ENCODE measurements around the gene ZFP69B. TPM values are rescaled to one million over a fixed set of nuclear protein-coding genes. Genes with fewer than 3 reads are reported as not detected.

The ZFP69B gene
- total RNA-seq, 5 donors from 2014 or later (not counting 1 experiment from before 2014, with no cell fraction given), result 3.1 to 12.5 (median 7.5) TPM

- CTCF ChIA-PET, result interaction anchor here in 1 of 2 donors (0.7 to 2.0 kb wide), 3 partner anchors 12 to 82 kb away, joined by 3 to 8 read pairs (median 5); partner anchors contain the start of gene EXO5
- peaks cover 21 to 25% (median 24%) of the 10 kb centered on the region in 3 donors for H3K4me1 Mint-ChIP-seq
- H3K4me1 ChIP-seq (ENCODE audit: control insufficient read depth in 1 of 2, extremely low read depth in 1 of 2, insufficient read depth in 2 of 2, low read length in 2 of 2), result peaks cover 7 to 18% of the 10 kb centered on the region in 2 experiments
- H3K27me3 Mint-ChIP-seq, result no peaks in the 10 kb centered on the region
- H3K9me3 Mint-ChIP-seq, result peaks cover 14 to 48% (median 34%) of the 10 kb centered on the region in 3 donors
- peaks cover 0 to 7% of the 10 kb centered on the region in 2 donors for H3K36me3 ChIP-seq (ENCODE audit: control insufficient read depth in 2 of 2, extremely low read depth in 1 of 2, insufficient read depth in 1 of 2, low read length in 1 of 2)
- no peaks in the 10 kb centered on the region for H3K27me3 ChIP-seq (replicated peaks in 1 of 2; ENCODE audit: control insufficient read depth in 2 of 2, extremely low read depth in 1 of 2, insufficient read depth in 2 of 2, low read length in 1 of 2)
- peak overlapping the region; percentile 84 to 94 (median 87) for H3K4me3 Mint-ChIP-seq
- H3K4me3 ChIP-seq (ENCODE audit: control insufficient read depth in 1 of 2, extremely low read depth in 1 of 2, low read length in 1 of 2), result peak overlapping the region; percentile 59 to 90
- peaks cover 5% of the 10 kb centered on the region for H3K9me3 ChIP-seq
- DNase-seq, result peak; percentile 19 to 83 (median 48)
- ATAC-seq (replicated peaks in 1 of 4), result peak; percentile 65 to 76 (median 74)
- H3K27ac Mint-ChIP-seq, result peak overlapping the region; percentile 86 to 87
- peak overlapping the region; percentile 76 for H3K27ac ChIP-seq (ENCODE audit: low read length)
- 7% methylated on average over 18 of the region's 22 CpGs for WGBS (ENCODE audit: insufficient coverage)
- H3K36me3 Mint-ChIP-seq, result peaks cover 41% of the 10 kb centered on the region
- POLR2A ChIA-PET, result interaction anchor here (0.5 to 0.7 kb wide), 7 partner anchors 25 to 297 kb away, joined by 3 to 15 read pairs (median 3); no protein-coding TSS in a partner anchor
Measured at GRCh38 chr1:40450495-40451237, 390 bp downstream of the ZFP69B start.

- H3K9me3 Mint-ChIP-seq, result peaks cover 11 to 48% (median 32%) of the 10 kb centered on the region in 3 donors
- Histone ChIP-seq H3K4me1 (ENCODE audit: control insufficient read depth in 1 of 2, extremely low read depth in 1 of 2, insufficient read depth in 2 of 2, low read length in 2 of 2) (peaks cover 7 to 18% of the 10 kb centered on the region in 2 experiments), H3K4me3 (ENCODE audit: control insufficient read depth in 1 of 2, extremely low read depth in 1 of 2, low read length in 1 of 2) (no peak overlapping the region), H3K27ac (ENCODE audit: low read length) (peak overlapping the region; percentile 76), H3K36me3 (ENCODE audit: control insufficient read depth in 2 of 2, extremely low read depth in 1 of 2, insufficient read depth in 1 of 2, low read length in 1 of 2) (peaks cover 0 to 8% of the 10 kb centered on the region in 2 donors), H3K9me3 (peaks cover 5% of the 10 kb centered on the region), H3K27me3 (replicated peaks in 1 of 2; ENCODE audit: control insufficient read depth in 2 of 2, extremely low read depth in 1 of 2, insufficient read depth in 2 of 2, low read length in 1 of 2) (no peaks in the 10 kb centered on the region)
- CTCF ChIA-PET, result interaction anchor here in 1 of 2 donors (2.0 kb wide), 1 partner anchor 13 kb away, joined by 8 read pairs; no protein-coding TSS in a partner anchor
- no peak for ATAC-seq (replicated peaks in 1 of 4)
- peak overlapping the region; percentile 86 to 87 for H3K27ac Mint-ChIP-seq
- H3K36me3 Mint-ChIP-seq, result peaks cover 42% of the 10 kb centered on the region
- no peaks in the 10 kb centered on the region for H3K27me3 Mint-ChIP-seq
- H3K4me1 Mint-ChIP-seq, result peaks cover 21 to 25% (median 24%) of the 10 kb centered on the region in 3 donors
- POLR2A ChIA-PET, result interaction anchor here (0.5 to 0.7 kb wide), 4 partner anchors 9 to 164 kb away, joined by 3 to 15 read pairs (median 8); no protein-coding TSS in a partner anchor
- H3K4me3 Mint-ChIP-seq, result peak overlapping the region; percentile 84 to 94 (median 87)
- peak in 1 of 35 experiments; percentile 27 for DNase-seq
- no CpG with 5 or more reads among the region's 1 CpG for WGBS (ENCODE audit: insufficient coverage)
Measured at GRCh38 chr1:40451238-40451585, 936 bp downstream of the ZFP69B start.

GRCh38 chr1:40454873-40455272 lies 4.6 kb downstream of the ZFP69B start:
- H3K4me3 Mint-ChIP-seq, result no peak overlapping the region
- Histone ChIP-seq H3K4me1 (ENCODE audit: control insufficient read depth in 1 of 2, extremely low read depth in 1 of 2, insufficient read depth in 2 of 2, low read length in 2 of 2) (peaks cover 0 to 12% of the 10 kb centered on the region in 2 experiments), H3K36me3 (ENCODE audit: control insufficient read depth in 2 of 2, extremely low read depth in 1 of 2, insufficient read depth in 1 of 2, low read length in 1 of 2) (peaks cover 0 to 38% of the 10 kb centered on the region in 2 donors), H3K9me3 (peaks cover 14% of the 10 kb centered on the region), H3K4me3 (ENCODE audit: control insufficient read depth in 1 of 2, extremely low read depth in 1 of 2, low read length in 1 of 2) (no peak overlapping the region), H3K27me3 (replicated peaks in 1 of 2; ENCODE audit: control insufficient read depth in 2 of 2, extremely low read depth in 1 of 2, insufficient read depth in 2 of 2, low read length in 1 of 2) (no peaks in the 10 kb centered on the region), H3K27ac (ENCODE audit: low read length) (no peak overlapping the region)
- H3K36me3 Mint-ChIP-seq, result peaks cover 78% of the 10 kb centered on the region
- ChIA-PET CTCF (no interaction called here), POLR2A (no interaction called here)
- DNase-seq (no peak), ATAC-seq (replicated peaks in 1 of 4) (no peak)
- H3K9me3 Mint-ChIP-seq, result peaks cover 30 to 79% (median 63%) of the 10 kb centered on the region in 3 donors
- H3K27me3 Mint-ChIP-seq, result no peaks in the 10 kb centered on the region
- peaks cover 13 to 17% (median 15%) of the 10 kb centered on the region in 3 donors for H3K4me1 Mint-ChIP-seq
- WGBS (ENCODE audit: insufficient coverage), result no CpG with 5 or more reads among the region's 1 CpG
- no peak overlapping the region for H3K27ac Mint-ChIP-seq

- H3K27me3 ChIP-seq (replicated peaks in 1 of 2; ENCODE audit: control insufficient read depth in 2 of 2, extremely low read depth in 1 of 2, insufficient read depth in 2 of 2, low read length in 1 of 2), result no peaks in the 10 kb centered on the region
- no peak overlapping the region for H3K27ac Mint-ChIP-seq
- DNase-seq (peak in 1 of 35 experiments; percentile 11), ATAC-seq (replicated peaks in 1 of 4) (no peak)
- WGBS (ENCODE audit: insufficient coverage), result no CpG with 5 or more reads among the region's 3 CpGs
- no peaks in the 10 kb centered on the region for H3K4me1 ChIP-seq (ENCODE audit: control insufficient read depth in 1 of 2, extremely low read depth in 1 of 2, insufficient read depth in 2 of 2, low read length in 2 of 2)
- H3K4me3 ChIP-seq (ENCODE audit: control insufficient read depth in 1 of 2, extremely low read depth in 1 of 2, low read length in 1 of 2), result no peak overlapping the region
- H3K36me3 Mint-ChIP-seq, result peaks cover 64% of the 10 kb centered on the region
- CTCF ChIA-PET, result no interaction called here
- peaks cover 38% of the 10 kb centered on the region for H3K9me3 ChIP-seq
- POLR2A ChIA-PET, result no interaction called here
- no peak overlapping the region for H3K27ac ChIP-seq (ENCODE audit: low read length)
- H3K4me1 Mint-ChIP-seq, result no peaks in the 10 kb centered on the region
- H3K9me3 Mint-ChIP-seq, result peaks cover 22 to 74% (median 55%) of the 10 kb centered on the region in 3 donors
- H3K36me3 ChIP-seq (ENCODE audit: control insufficient read depth in 2 of 2, extremely low read depth in 1 of 2, insufficient read depth in 1 of 2, low read length in 1 of 2), result peaks cover 6 to 14% of the 10 kb centered on the region in 2 donors
- H3K4me3 Mint-ChIP-seq, result no peak overlapping the region
- H3K27me3 Mint-ChIP-seq, result no peaks in the 10 kb centered on the region
Measured at GRCh38 chr1:40462956-40463590, 12.8 kb downstream of the ZFP69B start.

- CTCF ChIA-PET, result no interaction called here
- no peak overlapping the region for H3K27ac ChIP-seq (ENCODE audit: low read length)
- H3K4me1 ChIP-seq (ENCODE audit: control insufficient read depth in 1 of 2, extremely low read depth in 1 of 2, insufficient read depth in 2 of 2, low read length in 2 of 2), result no peaks in the 10 kb centered on the region
- Mint-ChIP-seq H3K27ac (no peak overlapping the region), H3K36me3 (peaks cover 36% of the 10 kb centered on the region), H3K4me3 (no peak overlapping the region), H3K9me3 (peaks cover 50 to 81% (median 64%) of the 10 kb centered on the region in 3 donors), H3K27me3 (no peaks in the 10 kb centered on the region), H3K4me1 (no peaks in the 10 kb centered on the region)
- WGBS (ENCODE audit: insufficient coverage), result no CpG with 5 or more reads among the region's 2 CpGs
- peaks cover 26% of the 10 kb centered on the region for H3K9me3 ChIP-seq
- no peaks in the 10 kb centered on the region for H3K27me3 ChIP-seq (replicated peaks in 1 of 2; ENCODE audit: control insufficient read depth in 2 of 2, extremely low read depth in 1 of 2, insufficient read depth in 2 of 2, low read length in 1 of 2)
- no peak overlapping the region for H3K4me3 ChIP-seq (ENCODE audit: control insufficient read depth in 1 of 2, extremely low read depth in 1 of 2, low read length in 1 of 2)
- POLR2A ChIA-PET, result no interaction called here
- no peaks in the 10 kb centered on the region for H3K36me3 ChIP-seq (ENCODE audit: control insufficient read depth in 2 of 2, extremely low read depth in 1 of 2, insufficient read depth in 1 of 2, low read length in 1 of 2)
- ATAC-seq (replicated peaks in 1 of 4) (no peak), DNase-seq (no peak)
Measured at GRCh38 chr1:40469327-40469726, 19.1 kb downstream of the ZFP69B start.

GRCh38 chr1:40475268-40475667 lies 25.0 kb downstream of the ZFP69B start:
- peak overlapping the region in 2 of 3 donors; percentile 7 to 84 for H3K4me3 Mint-ChIP-seq
- peaks cover 29 to 38% (median 37%) of the 10 kb centered on the region in 3 donors for H3K9me3 Mint-ChIP-seq
- H3K4me1 ChIP-seq (ENCODE audit: control insufficient read depth in 1 of 2, extremely low read depth in 1 of 2, insufficient read depth in 2 of 2, low read length in 2 of 2), result peaks cover 9 to 11% of the 10 kb centered on the region in 2 experiments
- CTCF ChIA-PET, result no interaction called here
- H3K36me3 Mint-ChIP-seq, result peaks cover 12% of the 10 kb centered on the region
- H3K27ac Mint-ChIP-seq, result no peak overlapping the region
- POLR2A ChIA-PET, result no interaction called here
- H3K4me1 Mint-ChIP-seq, result peaks cover 21 to 25% (median 24%) of the 10 kb centered on the region in 3 donors
- no peak overlapping the region for H3K4me3 ChIP-seq (ENCODE audit: control insufficient read depth in 1 of 2, extremely low read depth in 1 of 2, low read length in 1 of 2)
- H3K27me3 Mint-ChIP-seq, result no peaks in the 10 kb centered on the region
- DNase-seq (no peak), ATAC-seq (replicated peaks in 1 of 4) (no peak)
- peaks cover 0 to 3% of the 10 kb centered on the region in 2 donors for H3K36me3 ChIP-seq (ENCODE audit: control insufficient read depth in 2 of 2, extremely low read depth in 1 of 2, insufficient read depth in 1 of 2, low read length in 1 of 2)
- peaks cover 12% of the 10 kb centered on the region for H3K9me3 ChIP-seq
- WGBS (ENCODE audit: insufficient coverage), result no CpG with 5 or more reads among the region's 2 CpGs
- no peak overlapping the region for H3K27ac ChIP-seq (ENCODE audit: low read length)
- no peaks in the 10 kb centered on the region for H3K27me3 ChIP-seq (replicated peaks in 1 of 2; ENCODE audit: control insufficient read depth in 2 of 2, extremely low read depth in 1 of 2, insufficient read depth in 2 of 2, low read length in 1 of 2)

All from T-cell (primary cell).